Islet of Langerhans (tissue), 1 donor: ENCODE data around the gene UBE2S.

Experiments
- FAIRE-seq: peaks from one replicate; lab custom pipeline; 2011; peaks lifted over from hg19 to GRCh38; lab: Jason Lieb, UNC

Gene UBE2S

DNA sequence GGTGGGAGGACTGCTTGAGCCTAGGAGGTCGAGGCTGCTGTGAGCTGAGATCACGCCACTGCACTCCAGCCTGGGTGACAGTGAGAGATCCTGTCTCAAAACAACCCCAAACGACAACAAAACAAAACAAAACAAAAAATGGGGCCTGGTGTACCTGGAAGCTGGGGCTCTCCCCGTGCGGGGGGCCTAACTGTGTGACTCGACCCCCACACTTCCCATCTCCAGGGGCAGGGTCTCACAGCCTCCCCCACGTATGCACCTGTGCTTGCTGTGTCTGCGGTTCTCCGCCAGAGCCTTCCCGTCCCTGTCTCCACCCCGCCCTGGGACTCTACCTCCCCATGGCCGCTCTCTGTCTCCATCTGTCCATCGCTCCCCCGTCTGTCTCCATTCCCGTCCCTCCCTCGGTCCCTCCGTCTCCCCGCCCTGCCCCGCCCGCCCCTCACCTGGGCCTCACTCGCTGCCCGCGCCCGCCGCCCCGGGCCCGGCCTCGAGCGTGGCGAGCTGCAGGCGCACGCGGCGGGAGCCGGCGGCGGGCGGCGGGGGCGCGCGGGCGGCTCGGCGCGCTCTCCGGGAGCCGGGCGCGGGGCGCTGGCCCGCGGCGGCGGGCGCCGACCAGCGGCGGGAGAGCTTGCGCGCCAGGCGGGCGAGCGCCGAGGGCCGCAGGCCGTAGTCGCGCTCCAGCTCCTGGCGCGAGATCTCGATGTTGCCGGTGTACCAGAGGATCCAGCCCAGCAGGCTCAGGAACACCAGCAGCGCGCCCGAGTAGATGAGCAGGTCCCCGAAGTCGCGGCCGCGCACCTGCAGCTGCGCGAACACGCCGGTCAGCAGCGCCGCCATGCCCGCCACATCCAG, 24.1 kb downstream of the UBE2S start:
- FAIRE-seq, result no peak

- FAIRE-seq, result no peak
These were observed 25.0 kb downstream of the UBE2S start for GRCh38 chr19:55382522-55383054.

DNA sequence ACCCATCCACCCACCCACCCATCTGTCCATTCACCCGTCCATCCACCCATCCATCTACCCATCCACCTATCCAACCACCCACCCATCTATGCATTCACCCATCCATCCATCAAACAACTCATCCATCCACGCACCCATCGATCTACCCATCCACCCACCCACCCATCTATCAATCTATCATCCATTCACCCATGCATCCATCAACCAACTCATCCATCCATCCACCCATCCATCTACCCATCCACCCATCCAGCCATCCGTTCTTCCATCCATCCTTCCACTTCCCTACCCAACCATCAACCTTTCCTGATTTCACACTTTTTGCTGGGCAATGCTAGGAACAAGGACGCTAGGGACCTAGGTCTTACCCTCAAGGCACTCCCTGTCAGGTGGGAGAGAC, 25.6 kb downstream of the UBE2S start:
- FAIRE-seq, result no peak

DNA sequence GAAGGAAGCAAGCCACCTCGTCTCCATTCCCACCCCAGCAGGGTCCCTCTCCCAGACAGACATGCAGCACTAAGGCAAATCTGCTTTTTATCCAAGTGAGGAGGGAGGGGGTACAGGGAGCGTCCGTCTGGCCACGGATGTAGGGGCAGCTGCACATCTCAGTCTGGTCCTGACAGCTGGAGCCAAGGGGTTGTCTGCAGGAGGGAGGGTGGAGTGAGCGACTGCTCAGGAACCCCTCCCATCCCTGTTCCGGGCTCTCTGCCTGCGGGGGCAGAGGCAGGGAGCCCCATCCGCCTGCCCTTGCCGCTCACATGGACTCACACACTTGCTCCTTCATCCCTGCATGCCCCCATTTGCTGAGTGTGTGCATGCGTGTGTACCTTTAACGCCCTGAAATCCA, 28.4 kb downstream of the UBE2S start:
- FAIRE-seq, result no peak

GRCh38 chr19:55377356-55378131, 30.0 kb downstream of the UBE2S start:
- no peak for FAIRE-seq

DNA sequence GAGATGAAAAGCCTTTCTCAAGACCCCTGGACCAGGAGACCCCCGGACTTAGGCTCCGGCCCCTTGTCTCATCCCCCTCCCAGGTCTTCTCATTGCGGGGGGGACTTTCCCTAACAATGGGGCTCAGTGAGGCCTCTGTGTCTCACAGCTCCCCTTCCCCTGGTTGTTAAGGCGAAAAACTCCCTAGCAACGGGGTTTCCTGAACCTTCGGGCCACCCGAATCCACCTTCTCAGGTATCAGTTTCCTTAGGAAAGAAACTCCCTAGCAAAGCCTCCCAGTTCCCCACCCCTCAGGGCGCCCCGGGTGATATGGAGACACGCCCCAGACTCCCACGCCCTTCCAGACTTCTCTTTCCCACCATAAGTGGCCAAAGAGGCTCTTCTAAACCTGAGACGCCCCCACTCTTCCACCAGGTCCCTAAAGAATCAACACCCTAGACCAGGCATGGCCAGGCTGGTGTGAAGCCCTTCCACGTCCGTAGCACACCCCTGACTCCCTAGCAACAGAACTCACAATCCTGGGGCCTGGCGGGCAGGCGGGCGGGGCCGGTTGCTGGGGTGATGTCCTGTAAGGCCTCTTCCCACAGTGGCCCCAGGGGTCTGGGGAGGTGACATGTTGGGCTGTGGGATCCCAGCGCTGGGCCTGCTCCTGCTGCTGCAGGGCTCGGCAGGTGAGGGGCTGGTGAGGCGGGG, 31.2 kb downstream of the UBE2S start, which contains the start of gene TMEM190:
TSS of gene TMEM190 (plus strand) at position 586 of the 693 bp plus-strand sequence. CDS start at position 614, 28 bp downstream.
- FAIRE-seq, result no peak

- no peak for FAIRE-seq
These were observed 33.4 kb downstream of the UBE2S start for GRCh38 chr19:55373993-55374757.

DNA sequence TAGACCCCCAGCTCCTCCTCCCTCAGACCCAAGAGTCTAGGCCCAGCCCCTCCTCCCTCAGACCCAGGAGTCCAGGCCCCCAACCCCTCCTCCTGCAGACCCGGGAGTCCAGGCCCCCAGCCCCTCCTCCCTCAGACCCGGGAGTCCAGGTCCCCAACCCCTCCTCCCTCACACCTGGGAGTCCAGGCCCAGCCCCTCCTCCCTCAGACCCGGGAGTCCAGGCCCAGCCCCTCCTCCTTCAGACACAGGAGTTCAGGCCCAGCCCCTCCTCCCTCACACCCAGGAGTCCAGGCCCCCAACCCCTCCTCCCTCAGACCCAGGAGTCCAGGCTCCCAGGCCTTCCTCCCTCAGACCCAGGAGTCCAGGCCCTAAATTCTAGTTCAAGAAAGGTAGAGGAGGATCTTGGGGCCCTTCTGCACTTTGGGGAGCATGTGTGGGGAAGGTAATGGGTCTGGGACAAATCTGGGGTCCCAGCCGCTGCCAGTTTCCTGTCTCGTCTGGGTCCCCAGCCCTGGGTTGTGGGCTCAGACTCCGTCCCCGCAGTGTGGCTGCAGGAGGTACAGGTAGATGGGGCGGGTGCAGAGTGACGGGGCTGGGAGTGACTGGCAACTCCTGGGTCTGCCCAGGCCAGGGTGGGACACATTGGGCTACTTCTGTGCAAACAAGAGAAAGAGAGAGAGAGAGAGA, 34.1 kb downstream of the UBE2S start:
- FAIRE-seq, result no peak

DNA sequence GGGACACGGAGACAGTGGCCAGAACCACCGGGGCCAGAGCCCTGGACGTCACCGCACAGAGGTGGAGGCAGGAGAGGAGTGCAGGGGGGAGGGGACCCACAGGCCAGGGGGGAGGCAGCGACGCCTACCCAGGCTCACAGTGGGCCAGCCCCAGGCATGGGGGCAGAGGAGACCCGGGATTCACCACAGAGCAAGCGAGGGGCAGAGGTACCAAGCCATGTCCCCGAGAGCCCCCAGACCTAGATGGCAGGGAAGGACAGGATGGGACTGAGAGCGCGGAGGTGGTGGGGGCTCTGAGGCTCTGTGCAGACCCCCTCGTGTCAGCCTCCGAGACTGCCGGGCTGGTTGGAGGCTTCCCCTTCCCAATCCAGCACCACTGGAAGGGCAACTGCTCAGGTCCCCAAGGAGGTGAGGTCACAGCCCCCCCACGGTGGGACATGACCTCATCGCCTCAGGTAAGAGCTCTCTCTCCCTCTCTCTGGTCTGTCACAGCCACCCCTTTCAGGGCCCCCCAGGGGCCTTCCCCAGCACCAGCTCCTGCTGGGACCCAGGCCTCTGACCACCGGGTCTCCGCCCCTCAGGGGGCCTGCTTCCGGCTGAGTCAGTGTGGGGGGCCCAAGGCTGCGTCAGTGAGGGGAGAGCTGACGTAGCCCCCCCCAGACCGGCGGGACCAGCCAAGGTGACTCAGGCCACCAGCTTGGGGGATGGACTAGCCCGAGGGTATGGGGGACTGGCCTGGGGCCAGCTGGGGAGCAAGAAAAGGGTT, 35.1 kb downstream of the UBE2S start:
- FAIRE-seq, result no peak

- no peak for FAIRE-seq
These were observed 37.1 kb downstream of the UBE2S start, which contains the start of gene IL11 for GRCh38 chr19:55370305-55370988. Gene IL11, minus strand, starts transcription at chr19:55370463. Its CDS starts 153 bp downstream, at chr19:55370310.

DNA sequence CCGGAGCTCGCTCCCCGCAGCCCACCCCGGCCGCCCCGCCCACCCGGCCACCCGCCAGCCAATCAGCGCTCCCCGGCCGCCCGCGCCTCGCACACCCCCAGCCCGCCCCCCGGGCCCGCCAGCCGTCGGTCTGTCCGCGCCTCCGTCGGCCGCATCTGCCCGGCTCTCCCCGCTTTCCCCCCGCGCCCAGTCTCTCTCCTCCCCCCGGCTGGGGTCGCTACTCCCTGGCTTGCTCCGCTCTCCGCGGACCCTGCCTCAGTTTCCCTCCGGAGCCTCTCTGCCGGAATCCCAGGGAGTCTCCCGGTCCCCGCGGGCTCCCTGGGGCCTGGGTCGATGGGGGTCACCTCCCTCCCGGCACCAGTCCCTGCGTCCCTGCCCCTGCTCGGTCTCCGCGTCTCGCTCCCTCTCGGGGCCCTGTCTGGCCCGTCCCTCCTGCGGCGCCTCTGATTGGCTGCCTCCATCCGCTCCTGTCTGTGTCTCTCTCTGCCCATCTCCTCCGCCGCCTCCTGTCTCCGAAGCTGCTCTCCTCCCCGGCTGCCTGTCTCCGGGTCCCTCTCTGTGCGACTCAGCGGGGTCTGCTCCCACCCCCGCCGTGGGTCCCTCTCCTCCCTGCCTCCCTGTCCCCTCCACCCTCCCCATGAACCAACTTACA, 37.8 kb downstream of the UBE2S start:
- no peak for FAIRE-seq

GRCh38 chr19:55368701-55369563, 38.7 kb downstream of the UBE2S start:
- FAIRE-seq, result no peak

DNA sequence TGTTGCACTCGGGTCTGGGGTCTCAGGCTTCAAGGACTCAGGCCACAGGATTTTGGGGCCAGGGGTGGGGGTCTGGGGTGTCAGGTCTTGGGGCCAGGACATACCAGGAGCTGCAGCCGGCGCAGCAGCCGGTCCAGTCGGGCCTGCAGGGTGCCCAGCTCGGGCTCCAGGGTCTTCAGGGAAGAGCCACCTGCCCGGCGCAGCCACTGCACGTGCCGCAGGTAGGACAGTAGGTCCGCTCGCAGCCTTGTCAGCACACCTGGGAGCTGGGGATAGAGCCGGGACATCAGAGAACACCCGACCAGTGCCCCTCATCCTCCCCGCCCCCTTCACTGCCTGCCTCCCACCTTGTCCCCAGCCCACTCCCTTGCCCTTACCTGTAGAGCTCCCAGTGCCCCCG, 39.5 kb downstream of the UBE2S start:
- FAIRE-seq, result no peak

GRCh38 chr19:55366790-55367189, 40.8 kb downstream of the UBE2S start:
- no peak for FAIRE-seq

GRCh38 chr19:55365964-55366363, 41.6 kb downstream of the UBE2S start:
- no peak for FAIRE-seq

DNA sequence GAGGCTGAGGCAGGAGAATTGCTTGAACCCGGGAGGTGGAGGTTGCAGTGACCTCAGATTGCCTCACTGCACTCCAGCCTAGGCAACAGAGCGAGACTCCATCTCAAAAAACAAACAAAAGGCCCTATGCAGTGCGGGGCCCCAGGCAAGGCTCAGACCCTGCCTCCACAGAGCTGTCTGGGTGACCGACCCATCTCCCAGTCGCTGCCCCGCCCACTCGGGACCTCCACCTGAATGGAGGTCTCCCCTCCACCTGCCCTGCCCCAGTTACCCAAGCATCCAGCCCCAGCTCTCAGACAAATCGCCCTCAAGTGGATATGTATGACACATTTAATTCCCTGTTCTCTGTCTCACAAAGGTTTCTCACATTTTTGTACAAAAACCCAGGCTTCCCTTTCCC, 42.3 kb downstream of the UBE2S start:
- no peak for FAIRE-seq

GRCh38 chr19:55362990-55363716, 44.4 kb downstream of the UBE2S start, which contains the start of gene GARIN5B:
Gene GARIN5B, minus strand, starts transcription at chr19:55363260. Its CDS starts 194 bp downstream, at chr19:55363066.
- FAIRE-seq, result no peak
